ENCODE results near the gene ZFP90. TPM values are rescaled to one million over a fixed set of nuclear protein-coding genes. Genes with fewer than 3 reads are reported as not detected.

Gene ZFP90
- total RNA-seq, 1 donor from 2014 or later = 41.3 TPM

DNA sequence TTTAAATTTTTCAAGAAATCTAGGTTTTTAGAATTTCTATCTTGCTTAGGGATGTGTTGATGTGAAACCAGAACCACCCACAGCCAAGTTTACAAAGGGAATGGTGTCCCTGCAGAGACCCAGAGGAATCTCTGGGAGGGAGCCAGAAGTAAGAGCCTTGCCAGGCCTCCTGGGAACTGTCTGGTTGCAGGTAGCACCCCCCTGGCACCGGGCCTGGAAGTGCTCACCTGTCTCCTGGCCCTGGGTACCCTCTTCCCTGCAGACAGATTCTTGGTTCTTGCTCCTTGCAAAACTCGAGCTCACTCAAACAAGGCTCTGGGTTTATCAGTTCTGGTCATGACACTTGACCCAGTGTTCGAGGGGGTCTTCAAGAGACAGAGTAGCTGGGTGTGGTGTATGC, 24.6 kb upstream of the ZFP90 start:
- TF ChIP-seq, protein P1, sequence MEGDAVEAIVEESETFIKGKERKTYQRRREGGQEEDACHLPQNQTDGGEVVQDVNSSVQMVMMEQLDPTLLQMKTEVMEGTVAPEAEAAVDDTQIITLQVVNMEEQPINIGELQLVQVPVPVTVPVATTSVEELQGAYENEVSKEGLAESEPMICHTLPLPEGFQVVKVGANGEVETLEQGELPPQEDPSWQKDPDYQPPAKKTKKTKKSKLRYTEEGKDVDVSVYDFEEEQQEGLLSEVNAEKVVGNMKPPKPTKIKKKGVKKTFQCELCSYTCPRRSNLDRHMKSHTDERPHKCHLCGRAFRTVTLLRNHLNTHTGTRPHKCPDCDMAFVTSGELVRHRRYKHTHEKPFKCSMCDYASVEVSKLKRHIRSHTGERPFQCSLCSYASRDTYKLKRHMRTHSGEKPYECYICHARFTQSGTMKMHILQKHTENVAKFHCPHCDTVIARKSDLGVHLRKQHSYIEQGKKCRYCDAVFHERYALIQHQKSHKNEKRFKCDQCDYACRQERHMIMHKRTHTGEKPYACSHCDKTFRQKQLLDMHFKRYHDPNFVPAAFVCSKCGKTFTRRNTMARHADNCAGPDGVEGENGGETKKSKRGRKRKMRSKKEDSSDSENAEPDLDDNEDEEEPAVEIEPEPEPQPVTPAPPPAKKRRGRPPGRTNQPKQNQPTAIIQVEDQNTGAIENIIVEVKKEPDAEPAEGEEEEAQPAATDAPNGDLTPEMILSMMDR (IDR thresholded peaks at IDR 0.05) = no peak
- no peak for TF ChIP-seq POLR2AphosphoS5 (IDR thresholded peaks at IDR 0.05; ENCODE audit: insufficient read depth in 1 of 2, low read depth in 1 of 2)
- no peak for TF ChIP-seq POLR2A (IDR thresholded peaks at IDR 0.05)
- H3K27me3 ChIP-seq = no peaks in the 10 kb centered on the region
- H3K36me3 ChIP-seq = no peaks in the 10 kb centered on the region
- H3K9me3 ChIP-seq = no peaks in the 10 kb centered on the region
- peaks cover 8% of the 10 kb centered on the region for H3K4me1 ChIP-seq
- no peak overlapping the region for H3K4me3 ChIP-seq
- no peak overlapping the region for H3K27ac ChIP-seq
- intact Hi-C loops (cut with DNase I) = no loop called here
- DNase-seq (ENCODE audit: extremely low spot score in 2 of 2) = no peak

DNA sequence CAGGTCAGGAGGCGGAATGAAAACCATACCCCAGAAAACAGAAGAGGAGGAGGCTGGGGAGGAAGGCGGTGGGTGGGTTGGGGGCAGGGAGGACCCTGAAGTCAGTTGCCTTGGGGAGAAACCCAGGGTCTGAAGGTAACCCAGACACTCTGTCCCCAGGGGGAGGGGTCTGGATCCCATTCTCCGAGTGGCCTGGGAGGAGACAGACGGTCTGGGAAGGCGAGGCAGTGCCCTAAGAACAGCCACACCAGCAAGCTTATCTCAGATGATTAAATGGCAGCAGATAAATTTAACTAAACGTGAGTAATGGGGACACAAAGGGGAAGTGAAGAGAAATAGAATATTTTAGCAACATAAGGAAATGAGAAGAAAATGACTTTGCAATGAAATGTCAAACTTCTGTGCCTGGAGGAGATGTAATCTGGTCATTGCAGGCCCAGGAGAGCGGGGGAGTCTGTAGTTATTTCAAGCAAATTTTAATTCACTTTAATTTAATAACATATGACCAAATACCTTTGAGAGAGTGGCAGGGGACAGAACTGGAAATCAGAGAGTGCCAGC, 21.4 kb upstream of the ZFP90 start:
- H3K27me3 ChIP-seq = no peaks in the 10 kb centered on the region
- H3K27ac ChIP-seq = no peak overlapping the region
- H3K36me3 ChIP-seq = no peaks in the 10 kb centered on the region
- DNase-seq (ENCODE audit: extremely low spot score in 2 of 2) = no peak
- TF ChIP-seq POLR2AphosphoS5 (IDR thresholded peaks at IDR 0.05; ENCODE audit: insufficient read depth in 1 of 2, low read depth in 1 of 2) (no peak), POLR2A (IDR thresholded peaks at IDR 0.05) (no peak)
- TF ChIP-seq, protein P1 (IDR thresholded peaks at IDR 0.05) = no peak
- intact Hi-C loops (cut with DNase I) = no loop called here
- no peak overlapping the region for H3K4me3 ChIP-seq
- H3K9me3 ChIP-seq = no peaks in the 10 kb centered on the region
- H3K4me1 ChIP-seq = peaks cover 4% of the 10 kb centered on the region

DNA sequence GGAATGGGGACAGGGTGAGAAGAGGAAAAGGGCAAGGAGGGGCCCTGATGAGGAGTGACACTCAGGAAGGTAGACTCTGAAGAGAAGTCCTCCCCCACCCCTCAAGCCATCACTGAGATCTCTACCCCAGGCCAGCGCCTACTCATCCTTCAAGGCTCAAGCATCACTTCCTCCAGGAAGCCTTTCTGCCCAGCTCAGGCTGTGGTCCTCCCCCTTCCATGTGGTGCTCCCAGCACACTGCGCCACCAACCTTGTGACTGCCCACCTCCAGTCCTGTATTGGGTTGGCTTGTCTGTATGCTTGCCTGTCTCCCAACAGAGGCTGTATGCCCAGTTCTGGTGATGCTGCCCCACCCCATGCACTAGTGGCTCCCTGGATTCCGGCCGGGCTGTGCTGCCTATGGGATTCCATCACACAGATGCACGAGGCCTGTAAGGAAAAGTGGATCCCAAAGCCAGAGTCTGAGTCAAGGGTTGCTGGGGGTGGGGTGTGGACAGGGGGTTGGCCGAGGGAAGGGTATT, 19.8 kb upstream of the ZFP90 start:
- no peaks in the 10 kb centered on the region for H3K27me3 ChIP-seq
- H3K27ac ChIP-seq = no peak overlapping the region
- no peaks in the 10 kb centered on the region for H3K36me3 ChIP-seq
- H3K4me3 ChIP-seq = no peak overlapping the region
- TF ChIP-seq POLR2A (IDR thresholded peaks at IDR 0.05) (no peak), POLR2AphosphoS5 (IDR thresholded peaks at IDR 0.05; ENCODE audit: insufficient read depth in 1 of 2, low read depth in 1 of 2) (no peak)
- TF ChIP-seq, protein P1 (IDR thresholded peaks at IDR 0.05) = no peak
- H3K4me1 ChIP-seq = peaks cover 4% of the 10 kb centered on the region
- H3K9me3 ChIP-seq = no peaks in the 10 kb centered on the region
- intact Hi-C loops (cut with DNase I) = no loop called here
- DNase-seq (ENCODE audit: extremely low spot score in 2 of 2) = no peak

DNA sequence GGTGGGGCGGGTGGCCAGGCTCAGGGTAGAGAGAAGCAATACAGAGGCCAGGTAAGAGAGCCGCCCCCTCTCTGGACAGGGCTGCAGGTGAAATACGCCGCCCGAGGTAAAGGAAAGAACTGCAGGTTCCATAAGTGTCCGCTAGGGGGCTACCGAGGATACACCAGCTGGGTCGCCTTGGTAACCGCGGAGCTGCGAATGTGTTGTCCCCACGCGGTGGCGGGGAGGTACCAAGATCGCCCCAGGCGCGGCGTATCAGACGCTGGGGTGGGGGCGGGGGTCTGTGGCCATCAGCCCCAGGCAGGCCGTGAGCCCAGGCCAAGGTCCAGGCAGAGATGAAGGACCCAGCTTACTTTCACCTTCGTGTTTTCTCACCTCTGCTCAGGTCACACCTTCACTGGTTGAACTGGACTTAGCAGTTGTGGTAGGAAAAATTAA, 18.4 kb upstream of the ZFP90 start:
- H3K9me3 ChIP-seq = no peaks in the 10 kb centered on the region
- peak overlapping the region in 1 of 2 donors; percentile 40 for H3K4me3 ChIP-seq
- no peak overlapping the region for H3K27ac ChIP-seq
- intact Hi-C loops (cut with DNase I) = loop anchor here (10.0 kb wide), 2 partner anchors 324 to 604 kb away; partner anchors contain the start of gene TANGO6
- H3K27me3 ChIP-seq = no peaks in the 10 kb centered on the region
- no peak for DNase-seq (ENCODE audit: extremely low spot score in 2 of 2)
- H3K4me1 ChIP-seq = peaks cover 4% of the 10 kb centered on the region
- H3K36me3 ChIP-seq = no peaks in the 10 kb centered on the region
- TF ChIP-seq, protein P1 (IDR thresholded peaks at IDR 0.05) = peak; percentile 83 to 87 (median 86)
- TF ChIP-seq POLR2AphosphoS5 (IDR thresholded peaks at IDR 0.05; ENCODE audit: insufficient read depth in 1 of 2, low read depth in 1 of 2) = peak in 1 of 2 donors; percentile 11
- no peak for TF ChIP-seq POLR2A (IDR thresholded peaks at IDR 0.05)

All from vagina (tissue), 2 donors.